GM20000 (cell line): Measurements from ENCODE around the gene B9D2.

Source experiments
- DNase-seq: peaks from one replicate; pipeline ENCODE4 v3.0.0; 2012; ENCODE audit warnings: low spot score
- CTCF ChIP-seq: IDR thresholded peaks from 2 replicates; pipeline ENCODE4 v1.5.1; 2012; ENCODE audit warnings: mild to moderate bottlenecking, control low read depth; ENCODE audit errors: extremely low read depth, missing control alignments

Gene B9D2

GRCh38 chr19:41325640-41325946 lies 38.4 kb downstream of the B9D2 start:
- no peak for TF ChIP-seq CTCF
- no peak for DNase-seq

- TF ChIP-seq CTCF: no peak
- no peak for DNase-seq
Observed at GRCh38 chr19:41324921-41325639, 38.9 kb downstream of the B9D2 start.

DNA sequence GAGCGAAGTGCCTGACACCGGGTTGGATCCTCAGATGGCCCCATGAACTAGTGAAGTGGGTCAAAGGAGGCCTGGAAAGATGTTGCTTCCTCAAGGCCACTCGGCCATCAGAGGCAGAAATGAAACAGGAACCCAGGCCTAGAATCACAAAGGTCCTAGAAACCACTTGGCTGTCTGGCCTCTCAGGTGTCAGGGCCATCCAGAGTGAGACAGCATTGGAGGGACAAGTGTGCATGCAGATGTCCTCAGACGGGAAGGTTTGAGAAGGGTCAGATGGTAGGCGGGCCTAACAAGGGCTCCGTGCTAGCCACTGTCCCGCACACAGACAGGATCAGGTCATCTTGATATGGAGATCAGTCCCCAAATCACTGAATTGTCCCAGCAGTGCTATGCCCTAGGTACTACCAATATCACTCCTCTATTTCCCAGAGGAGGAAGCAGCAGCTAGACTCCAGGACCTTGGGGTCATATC lies 39.7 kb downstream of the B9D2 start:
- TF ChIP-seq CTCF: no peak
- no peak for DNase-seq

DNA sequence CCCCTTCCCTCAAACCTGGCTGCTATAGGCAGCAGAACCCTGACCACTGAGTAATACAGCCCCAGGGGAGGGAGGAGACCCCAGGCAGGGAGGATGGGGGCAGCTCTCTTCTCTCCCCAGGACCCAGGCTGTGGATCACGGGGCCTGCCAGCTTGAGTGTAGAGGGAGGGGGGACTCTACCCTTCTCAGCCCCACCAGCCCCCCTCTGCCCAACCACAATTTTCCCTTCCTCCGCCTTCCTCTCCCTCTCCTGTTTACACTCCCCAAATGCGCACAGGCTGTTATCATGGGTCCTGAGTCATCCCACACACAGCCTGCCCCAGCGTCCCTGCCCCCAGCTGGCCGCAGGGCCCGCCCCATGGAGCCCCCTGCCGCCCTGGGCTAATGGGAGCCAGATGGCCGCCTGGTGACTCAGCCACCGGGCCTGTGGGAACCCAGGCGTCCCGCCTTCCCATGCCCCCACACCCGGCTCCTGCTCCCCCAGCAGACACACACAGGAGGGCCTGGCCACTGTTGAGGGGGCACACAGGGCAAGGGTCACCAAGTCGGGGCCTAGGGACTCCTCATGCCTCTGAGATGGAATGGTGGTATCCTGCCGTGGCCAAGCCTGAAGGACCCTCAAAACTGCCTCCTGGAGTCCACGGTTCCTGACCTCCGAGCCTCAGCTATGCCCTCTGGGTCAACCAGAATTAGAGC lies 40.4 kb downstream of the B9D2 start:
- no peak for TF ChIP-seq CTCF
- no peak for DNase-seq

- no peak for TF ChIP-seq CTCF
- DNase-seq: no peak
Observed at GRCh38 chr19:41323023-41323422, 40.9 kb downstream of the B9D2 start.

GRCh38 chr19:41322451-41322850 lies 41.5 kb downstream of the B9D2 start:
- no peak for TF ChIP-seq CTCF
- DNase-seq: no peak

DNA sequence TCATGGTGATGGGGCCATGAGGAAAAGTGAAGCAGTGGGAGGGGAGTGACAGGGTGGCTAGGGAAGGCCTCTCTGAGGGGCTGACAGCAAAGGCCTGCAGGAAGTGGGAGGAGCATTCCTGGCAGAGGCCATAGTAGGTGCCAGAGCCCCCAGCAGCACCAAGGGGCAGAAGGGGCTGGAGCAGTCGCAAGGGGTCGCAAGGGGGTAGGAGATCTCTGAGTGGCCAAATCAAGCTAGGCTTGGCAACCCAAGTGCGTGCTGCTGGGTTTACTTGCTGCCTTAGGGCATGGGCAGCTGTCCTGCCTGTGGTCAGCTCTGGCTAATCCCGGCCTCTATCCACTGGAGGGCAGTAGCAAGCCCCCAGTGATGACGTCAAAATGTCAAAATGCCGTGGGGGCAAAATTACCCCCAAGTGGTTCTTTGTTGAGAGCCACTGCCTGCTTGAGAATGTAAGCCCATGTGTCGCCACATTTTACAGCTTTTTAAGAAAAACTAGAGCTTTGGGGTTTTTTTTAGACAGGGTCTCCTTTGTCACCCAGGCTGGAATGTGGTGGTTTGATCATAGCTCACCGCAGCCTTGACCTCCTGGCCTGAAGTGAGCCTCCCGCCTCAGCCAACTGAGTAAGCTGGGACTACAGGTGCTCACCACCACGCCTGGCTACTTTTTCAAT lies 42.2 kb downstream of the B9D2 start:
- peak; percentile 17 for TF ChIP-seq CTCF
- DNase-seq: peak; percentile 66
